Adrenal gland (tissue), 12 donors: ENCODE measurements around the gene DNAJC5. TPM values are rescaled to one million over a fixed set of nuclear protein-coding genes. Genes with fewer than 3 reads are reported as not detected.

Experiments used
- DNase-seq, 7 donors: peaks; one replicate each; pipeline ENCODE4 v3.0.0-alpha.2; 2019 to 2020
- H3K27ac ChIP-seq, 5 donors: fragments of 200-600 bp; sonication (generic) in 4 of 5; 1 replicate in 3 of 5; 2 replicates in 2 of 5; pipeline versions ENCODE4 v1.5.1 to v1.8.0; 2016 to 2020; ENCODE audit warnings: mild to moderate bottlenecking in 1 of 5
- H3K27me3 ChIP-seq: fragments of 200-600 bp; 2 replicates; pipeline ENCODE4 v1.8.0; 2021
- H3K36me3 ChIP-seq, 2 donors: fragments of 200-600 bp; replicated peaks in 1 of 2; 1 replicate in 1 of 2; 2 replicates in 1 of 2; pipeline versions ENCODE4 v1.5.1 to v1.8.0; 2018 to 2022
- H3K4me1 ChIP-seq, 2 donors: fragments of 200-600 bp; replicated peaks in 1 of 2; 1 replicate in 1 of 2; 2 replicates in 1 of 2; pipeline versions ENCODE4 v1.5.1 to v1.8.0; 2018 to 2021
- H3K4me3 ChIP-seq, 4 donors: fragments of 200-600 bp; sonication (generic) in 3 of 4; one replicate each; pipeline ENCODE4 v1.5.1; 2016 to 2018
- H3K9me3 ChIP-seq, 3 donors: fragments of 200-600 bp; sonication (generic) in 1 of 3; replicated peaks in 1 of 3; 1 replicate in 2 of 3; 2 replicates in 1 of 3; pipeline versions ENCODE4 v1.5.1 to v1.8.0; 2016 to 2021
- POLR2A ChIP-seq, 2 donors: fragments of 450-650 bp; IDR thresholded peaks; one replicate each; pipeline ENCODE4 v1.6.1; 2017; ENCODE audit warnings: antibody characterized with exemption in 2 of 2, mild to moderate bottlenecking in 2 of 2, moderate library complexity in 1 of 2
- whole genome bisulfite sequencing, 4 donors: extraction: QIAGEN DNeasy Blood & Tissue Kit in 2 of 4; methylation state at CpG; one replicate each; pipeline versions ENCODE4 v1.1.5 to v1.1.7; 2013 to 2017; 5-methylcytosine and 5-hydroxymethylcytosine counted together
- intact Hi-C, 2 donors: fragments of 100-400 bp; cut with DNase I; formaldehyde crosslinking; loops; one replicate each; pipeline versions ENCODE4 v1.14.1 to v1.15.0; 2022 to 2023
- polyA plus RNA-seq, 3 donors: library from polyadenylated mRNA; stranded (reverse); fragments of 200-250 nt in 2 of 3; fragments of 350-450 nt in 1 of 3; fragmentation: Illumina TruSeq in 1 of 3; extraction: RNeasy Lipid Tissue Mini Kit (QIAGEN cat#74804) in 1 of 3; gene quantifications; one replicate each; pipeline ENCODE4 v1.2.3, GENCODE V29; 2013 to 2014
- total RNA-seq, 9 donors: library from RNA; depleted of rRNA in 4 of 9; stranded (reverse); fragments of >200 nt in 4 of 9; fragments of 120-200 nt in 1 of 9; fragmentation: NEBNext Ultra II Directional in 1 of 9; extraction: Animal tissue kit (Norgen Biotek cat#: 25700) in 1 of 9; gene quantifications; one replicate each; pipeline versions ENCODE4 v1.1.0 to v1.2.4, GENCODE V29; 2013 to 2023
- TF ChIP-seq, protein P1 (sequence below), 6 experiments: fragments of 450-650 bp in 4 of 6; fragments of 200-600 bp in 2 of 6; sonication (generic) in 1 of 6; IDR thresholded peaks; 1 replicate in 5 of 6; 2 replicates in 1 of 6; pipeline versions ENCODE4 v1.5.1 to v1.8.0; 2016 to 2021; ENCODE audit warnings: antibody characterized with exemption in 6 of 6, mild to moderate bottlenecking in 2 of 6, moderate library complexity in 1 of 6
- donor health status: healthy with polysubstance abuse.
- donor health status: Bipolar disorder and iron deficiency.
- donor health status: DM: yes; HTN: yes; CAD: no.
- donor health status: DM: no; HTN: no; CAD: no.
- donor health status: DM: no; HTN: no; CAD: no.
- donor health status: DM: yes; HTN: yes; CAD: no.

DNAJC5 gene
- total and polyA plus RNA-seq, 12 donors, result 26.5 to 78.0 (median 61.4) TPM

DNA sequence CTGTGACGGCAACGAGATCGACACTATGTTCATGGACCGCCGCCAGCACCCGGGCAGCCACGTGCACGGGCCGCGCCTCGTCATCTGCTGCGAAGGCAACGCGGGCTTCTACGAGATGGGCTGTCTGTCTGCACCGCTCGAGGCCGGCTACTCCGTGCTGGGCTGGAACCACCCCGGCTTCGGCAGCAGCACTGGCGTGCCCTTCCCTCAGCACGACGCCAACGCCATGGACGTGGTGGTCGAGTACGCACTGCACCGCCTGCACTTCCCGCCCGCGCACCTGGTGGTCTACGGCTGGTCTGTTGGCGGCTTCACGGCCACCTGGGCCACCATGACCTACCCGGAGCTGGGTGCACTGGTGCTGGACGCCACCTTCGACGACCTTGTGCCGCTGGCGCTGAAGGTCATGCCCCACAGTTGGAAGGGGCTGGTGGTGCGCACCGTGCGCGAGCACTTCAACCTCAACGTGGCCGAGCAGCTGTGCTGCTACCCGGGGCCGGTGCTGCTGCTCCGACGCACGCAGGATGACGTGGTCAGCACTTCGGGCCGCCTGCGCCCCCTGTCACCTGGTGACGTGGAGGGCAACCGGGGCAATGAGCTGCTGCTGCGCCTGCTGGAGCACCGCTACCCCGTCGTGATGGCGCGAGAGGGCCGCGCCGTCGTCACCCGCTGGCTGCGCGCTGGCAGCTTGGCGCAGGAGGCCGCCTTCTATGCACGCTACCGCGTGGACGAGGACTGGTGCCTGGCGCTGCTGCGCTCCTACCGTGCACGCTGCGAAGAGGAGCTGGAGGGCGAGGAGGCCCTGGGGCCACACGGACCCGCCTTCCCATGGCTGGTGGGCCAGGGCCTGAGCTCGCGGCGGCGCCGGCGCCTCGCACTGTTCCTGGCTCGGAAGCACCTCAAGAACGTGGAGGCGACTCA, 32.7 kb upstream of the DNAJC5 start:
- peaks cover 25 to 45% of the 10 kb centered on the region in 2 donors for H3K4me1 ChIP-seq
- no peak for TF ChIP-seq POLR2A (IDR thresholded peaks at IDR 0.05)
- TF ChIP-seq, protein P1, sequence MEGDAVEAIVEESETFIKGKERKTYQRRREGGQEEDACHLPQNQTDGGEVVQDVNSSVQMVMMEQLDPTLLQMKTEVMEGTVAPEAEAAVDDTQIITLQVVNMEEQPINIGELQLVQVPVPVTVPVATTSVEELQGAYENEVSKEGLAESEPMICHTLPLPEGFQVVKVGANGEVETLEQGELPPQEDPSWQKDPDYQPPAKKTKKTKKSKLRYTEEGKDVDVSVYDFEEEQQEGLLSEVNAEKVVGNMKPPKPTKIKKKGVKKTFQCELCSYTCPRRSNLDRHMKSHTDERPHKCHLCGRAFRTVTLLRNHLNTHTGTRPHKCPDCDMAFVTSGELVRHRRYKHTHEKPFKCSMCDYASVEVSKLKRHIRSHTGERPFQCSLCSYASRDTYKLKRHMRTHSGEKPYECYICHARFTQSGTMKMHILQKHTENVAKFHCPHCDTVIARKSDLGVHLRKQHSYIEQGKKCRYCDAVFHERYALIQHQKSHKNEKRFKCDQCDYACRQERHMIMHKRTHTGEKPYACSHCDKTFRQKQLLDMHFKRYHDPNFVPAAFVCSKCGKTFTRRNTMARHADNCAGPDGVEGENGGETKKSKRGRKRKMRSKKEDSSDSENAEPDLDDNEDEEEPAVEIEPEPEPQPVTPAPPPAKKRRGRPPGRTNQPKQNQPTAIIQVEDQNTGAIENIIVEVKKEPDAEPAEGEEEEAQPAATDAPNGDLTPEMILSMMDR (IDR thresholded peaks at IDR 0.05), result no peak
- peaks cover 0 to 16% of the 10 kb centered on the region in 2 donors for H3K36me3 ChIP-seq
- 89 to 95% (median 94%) methylated on average over 45 to 95 of the region's 95 CpGs for WGBS, 4 donors
- no peak for DNase-seq
- H3K4me3 ChIP-seq, result no peak overlapping the region
- H3K27me3 ChIP-seq, result no peaks in the 10 kb centered on the region
- H3K27ac ChIP-seq, result no peak overlapping the region
- no peaks in the 10 kb centered on the region for H3K9me3 ChIP-seq
- intact Hi-C loops, result loop anchor here (5.0 to 10.0 kb wide), 2 partner anchors 75 to 327 kb away; partner anchors contain the start of gene PTK6 (in 1 of the 2)

DNA sequence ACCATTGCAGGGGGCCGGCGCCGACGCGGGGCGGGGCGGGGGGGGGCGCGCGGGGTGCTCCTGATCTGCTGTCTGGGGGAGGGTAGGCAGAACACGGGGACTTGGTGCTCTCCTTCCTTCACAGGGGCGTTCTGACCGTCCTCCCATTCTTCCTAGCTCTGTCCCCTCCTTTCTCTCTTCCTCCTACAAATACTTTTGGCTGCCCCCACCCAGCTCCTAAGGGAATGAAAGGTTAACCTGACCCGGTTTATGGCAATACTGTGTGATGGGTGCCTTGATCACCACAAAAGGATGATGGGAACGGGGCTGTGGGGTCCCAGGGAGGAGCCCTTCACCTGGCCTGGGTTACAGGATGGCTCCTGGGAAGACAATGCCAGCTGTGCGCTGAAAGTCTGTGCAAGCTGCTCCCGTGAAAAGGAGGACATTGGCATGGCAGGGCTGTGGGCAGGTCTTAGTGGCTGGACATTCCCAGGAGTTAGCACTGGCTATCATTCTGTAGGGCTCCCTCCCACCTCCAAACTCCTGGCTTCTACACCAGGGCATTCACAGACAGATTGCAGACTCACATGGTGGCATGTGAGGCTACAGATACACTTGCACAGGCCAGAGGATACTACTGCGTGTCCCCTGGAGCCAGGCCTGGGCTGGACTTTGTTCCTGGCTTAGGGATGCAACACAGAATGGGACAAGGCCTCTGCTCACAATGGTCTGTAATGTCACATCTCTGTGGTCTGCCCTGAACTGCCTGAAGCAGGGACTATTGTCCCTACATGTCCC, 31.7 kb upstream of the DNAJC5 start:
- WGBS, 4 donors, result 75 to 81% (median 76%) methylated on average over 15 to 18 of the region's 18 CpGs
- peaks cover 15 to 35% of the 10 kb centered on the region in 2 donors for H3K4me1 ChIP-seq
- TF ChIP-seq POLR2A (IDR thresholded peaks at IDR 0.05), result no peak
- TF ChIP-seq, protein P1 (IDR thresholded peaks at IDR 0.05), result no peak

DNA sequence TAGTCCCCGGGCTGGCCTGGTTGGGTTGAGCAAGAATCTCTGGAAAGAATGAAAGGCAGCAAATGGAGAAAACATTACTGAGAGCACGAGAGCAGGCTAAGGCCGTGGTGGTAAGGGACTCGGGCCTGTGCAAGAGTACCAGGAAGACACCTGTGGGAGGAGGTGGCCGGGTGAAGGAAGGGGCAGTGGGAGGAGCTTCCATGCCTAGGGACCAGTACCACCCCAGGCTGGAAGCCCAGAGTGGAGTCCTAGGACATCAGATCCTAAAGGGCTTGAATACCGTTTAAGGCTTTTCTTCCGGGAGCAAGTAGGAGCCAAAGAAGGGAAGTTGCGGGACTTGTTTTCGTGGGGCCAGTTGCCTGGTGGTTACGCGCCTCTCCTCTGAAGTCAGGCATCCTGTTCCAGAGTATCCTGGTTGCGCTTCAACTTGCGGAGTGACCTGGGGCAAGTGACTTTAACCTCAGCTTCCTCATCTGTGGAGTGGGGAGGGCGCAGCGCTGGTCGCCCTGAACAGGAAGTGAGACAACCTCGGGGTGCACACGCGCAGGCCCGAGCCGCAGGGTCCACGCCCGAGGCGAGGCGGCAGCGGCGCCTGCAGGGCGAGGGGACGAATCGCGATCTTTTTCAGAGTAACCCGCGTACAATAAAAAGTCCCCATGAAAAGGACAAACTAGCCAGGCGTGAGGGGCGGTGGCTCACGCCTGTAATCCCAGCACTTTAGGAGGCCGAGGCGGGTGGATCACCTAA, 31.0 kb upstream of the DNAJC5 start:
- peaks cover 0 to 24% of the 10 kb centered on the region in 2 donors for H3K36me3 ChIP-seq
- H3K4me1 ChIP-seq, result peaks cover 9 to 29% of the 10 kb centered on the region in 2 donors
- H3K27ac ChIP-seq, result peak overlapping the region; percentile 75 to 98 (median 96)
- peak overlapping the region in 2 of 4 donors; percentile 86 to 91 for H3K4me3 ChIP-seq
- WGBS, 4 donors, result 6 to 10% (median 7%) methylated on average over 26 to 38 of the region's 38 CpGs
- intact Hi-C loops, result loop anchor here (5.0 to 10.0 kb wide), 2 partner anchors 77 to 329 kb away; partner anchors contain the start of gene PTK6 (in 1 of the 2)
- H3K27me3 ChIP-seq, result no peaks in the 10 kb centered on the region
- TF ChIP-seq POLR2A (IDR thresholded peaks at IDR 0.05), result peak in 1 of 2 donors; percentile 20
- TF ChIP-seq, protein P1 (IDR thresholded peaks at IDR 0.05), result peak in 5 of 6 experiments; percentile 64 to 78 (median 73)
- DNase-seq, result peak; percentile 71 to 92 (median 88)
- no peaks in the 10 kb centered on the region for H3K9me3 ChIP-seq

More for the DNA sequence above, 31.7 kb upstream of the DNAJC5 start:
- peak overlapping the region in 1 of 4 donors; percentile 86 for H3K4me3 ChIP-seq
- H3K27ac ChIP-seq, result peak overlapping the region; percentile 75 to 98 (median 96)
- H3K36me3 ChIP-seq, result peaks cover 0 to 17% of the 10 kb centered on the region in 2 donors
- intact Hi-C loops, result loop anchor here (5.0 to 10.0 kb wide), 2 partner anchors 76 to 328 kb away; partner anchors contain the start of gene PTK6 (in 1 of the 2)
- no peaks in the 10 kb centered on the region for H3K9me3 ChIP-seq
- no peaks in the 10 kb centered on the region for H3K27me3 ChIP-seq
- no peak for DNase-seq
